Testis (tissue), 2 donors: ENCODE results near the gene CSKMT.

Source experiments
- CTCF ChIP-seq, 3 experiments: fragments of 450-650 bp in 2 of 3; fragments of 200-600 bp in 1 of 3; sonication (generic) in 1 of 3; IDR thresholded peaks; one replicate each; pipeline ENCODE4 v1.5.1; 2016 to 2019; ENCODE audit warnings: antibody characterized with exemption in 3 of 3, mild to moderate bottlenecking in 2 of 3, moderate library complexity in 1 of 3
- POLR2A ChIP-seq: fragments of 450-650 bp; IDR thresholded peaks from one replicate; pipeline ENCODE4 v1.6.1; 2017; ENCODE audit warnings: antibody characterized with exemption, mild to moderate bottlenecking, moderate library complexity

- TF ChIP-seq CTCF (IDR thresholded peaks at IDR 0.05) (no peak), POLR2A (no peak)
Measured at GRCh38 chr11:62669420-62670161, 4.5 kb downstream of the CSKMT start.
